IPS DF 19.7 (cell line): ENCODE results near the gene RPUSD2.

Source experiments
- DNase-seq: peaks from one replicate; pipeline ENCODE4 v3.0.0-alpha.2; 2013; ENCODE audit warnings: low read depth, low spot score

RPUSD2 gene, protein sequence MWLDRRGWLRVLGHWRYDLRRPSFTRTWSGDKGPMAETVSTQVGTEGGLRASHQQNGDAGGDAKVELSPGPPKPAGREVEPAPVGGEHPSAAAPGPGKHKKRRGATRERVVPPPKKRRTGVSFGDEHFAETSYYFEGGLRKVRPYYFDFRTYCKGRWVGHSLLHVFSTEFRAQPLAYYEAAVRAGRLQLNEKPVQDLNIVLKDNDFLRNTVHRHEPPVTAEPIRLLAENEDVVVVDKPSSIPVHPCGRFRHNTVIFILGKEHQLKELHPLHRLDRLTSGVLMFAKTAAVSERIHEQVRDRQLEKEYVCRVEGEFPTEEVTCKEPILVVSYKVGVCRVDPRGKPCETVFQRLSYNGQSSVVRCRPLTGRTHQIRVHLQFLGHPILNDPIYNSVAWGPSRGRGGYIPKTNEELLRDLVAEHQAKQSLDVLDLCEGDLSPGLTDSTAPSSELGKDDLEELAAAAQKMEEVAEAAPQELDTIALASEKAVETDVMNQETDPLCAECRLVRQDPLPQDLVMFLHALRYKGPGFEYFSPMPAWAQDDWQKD

GRCh38 chr15:40569129-40569953, at the start of gene RPUSD2:
Gene RPUSD2, plus strand, starts transcription at chr15:40569299. Its CDS starts 39 bp downstream, at chr15:40569338.
- no peak for DNase-seq

DNA sequence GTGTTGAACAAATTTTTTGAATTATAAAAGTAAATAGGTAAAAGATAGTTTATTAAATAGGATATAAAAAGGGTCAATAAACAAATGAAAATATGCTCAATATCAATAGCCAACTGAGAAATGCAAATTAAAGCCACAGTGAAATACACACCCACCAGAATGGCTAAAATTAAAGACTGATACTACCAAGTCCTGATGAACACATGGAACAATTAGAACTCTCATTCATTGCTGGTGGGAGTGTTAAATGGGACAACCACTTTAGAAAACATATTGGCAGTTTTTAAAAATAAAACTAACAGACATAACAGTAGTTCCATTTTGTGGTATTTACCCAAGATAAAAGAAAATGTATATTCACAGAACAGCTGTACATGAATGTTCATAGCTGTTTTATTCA, 45.5 kb upstream of the RPUSD2 start:
- no peak for DNase-seq

DNA sequence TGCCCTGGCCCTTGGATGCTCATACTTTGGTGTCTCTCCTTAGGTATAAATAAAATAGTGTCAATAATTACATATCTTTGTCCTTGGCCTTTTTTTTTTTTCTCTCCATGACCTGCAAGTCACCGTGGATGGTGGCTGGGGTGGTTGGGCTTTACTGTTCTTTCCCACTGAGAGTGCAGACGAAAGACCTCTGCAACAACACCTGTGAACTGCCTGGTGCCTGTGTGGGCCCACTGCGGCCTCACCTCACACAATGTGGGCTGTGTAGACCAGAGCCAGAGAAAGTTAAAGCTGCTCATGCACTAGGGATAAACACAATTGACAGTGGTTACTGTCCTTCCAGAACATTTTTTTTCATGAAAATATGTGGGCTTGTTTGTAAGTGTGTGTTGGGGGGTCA, 43.2 kb upstream of the RPUSD2 start:
- DNase-seq = no peak

DNA sequence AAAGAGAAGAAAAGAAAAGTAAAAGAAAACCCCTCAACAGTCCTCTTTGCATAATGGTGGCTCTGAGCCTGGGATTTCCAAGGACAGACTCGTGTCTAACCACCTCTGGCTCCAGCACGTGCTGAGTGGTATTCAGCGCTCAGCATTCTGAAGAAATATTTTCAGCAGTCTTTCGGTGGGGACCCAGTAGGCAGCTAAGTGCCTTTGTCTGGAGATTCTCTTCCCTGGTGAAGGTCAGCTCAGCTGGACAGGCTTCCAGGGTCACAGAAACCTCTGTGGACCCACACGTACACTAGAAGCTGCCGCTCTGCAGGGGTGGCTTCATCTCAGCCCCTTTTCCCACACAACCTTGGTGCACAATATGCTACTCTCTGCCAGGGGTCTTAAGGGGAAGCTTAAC, 40.3 kb upstream of the RPUSD2 start:
- DNase-seq = no peak

- DNase-seq = no peak
These were observed 35.2 kb upstream of the RPUSD2 start for GRCh38 chr15:40533763-40534364.

- DNase-seq = no peak
These were observed 34.7 kb upstream of the RPUSD2 start for GRCh38 chr15:40534371-40534770.

DNA sequence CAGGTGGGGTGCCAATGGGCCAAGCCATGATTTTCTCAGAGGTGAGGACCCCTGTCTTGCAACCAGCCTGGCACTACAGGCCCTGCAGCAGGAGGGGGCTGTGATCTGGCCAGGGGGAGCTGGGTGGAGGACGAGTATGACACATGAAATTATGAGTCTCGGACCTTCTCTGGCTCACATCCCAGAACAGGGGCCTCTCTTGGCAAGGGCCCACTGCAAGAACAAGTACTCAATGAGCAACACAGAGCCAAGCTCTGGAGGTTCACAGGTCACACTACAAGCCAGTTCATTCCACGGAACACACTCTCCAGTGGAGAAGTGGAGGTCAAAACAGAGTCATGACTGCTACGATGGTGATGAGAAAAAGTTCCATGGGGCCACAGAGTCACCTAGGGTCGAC, 32.6 kb upstream of the RPUSD2 start:
- no peak for DNase-seq

DNA sequence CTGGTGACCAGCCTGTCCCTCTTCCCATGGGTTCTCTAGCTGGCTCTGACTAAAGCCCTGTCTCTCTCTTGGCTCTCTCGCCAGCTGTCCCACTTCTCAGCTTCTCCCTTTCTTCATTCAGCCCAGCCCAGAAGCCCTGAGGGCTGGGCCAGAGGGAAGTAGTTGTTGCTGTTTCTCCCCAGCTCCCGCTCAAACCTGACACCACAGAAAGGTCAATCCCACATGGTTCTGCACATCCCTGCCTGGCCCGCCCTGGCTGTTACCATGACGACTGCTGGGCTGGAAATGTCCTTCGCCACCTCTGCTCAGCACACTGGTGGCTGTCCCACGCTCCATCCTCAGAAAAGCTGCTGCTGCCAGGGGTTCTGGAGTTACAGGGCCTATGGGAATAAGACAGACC, 30.1 kb upstream of the RPUSD2 start:
- no peak for DNase-seq

DNA sequence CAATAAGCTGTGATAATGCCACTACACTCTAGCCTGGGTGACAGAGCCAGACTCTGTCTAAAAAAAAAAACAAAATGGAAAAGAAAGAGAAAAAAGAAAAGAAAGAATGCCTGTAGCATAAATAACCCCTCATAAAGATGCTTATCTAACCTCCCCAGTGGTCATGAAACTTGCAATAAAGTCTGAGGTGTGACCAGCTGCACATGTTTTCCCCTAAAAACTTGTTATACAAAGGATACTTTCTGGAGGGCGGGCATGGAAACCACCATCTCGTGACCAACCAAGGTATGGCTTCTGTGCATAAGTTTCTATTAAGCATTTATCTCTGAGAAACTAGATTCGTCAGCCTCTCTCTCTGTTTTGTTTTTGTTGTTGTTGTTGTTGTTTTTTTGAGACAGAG, 26.0 kb upstream of the RPUSD2 start:
- no peak for DNase-seq

GRCh38 chr15:40543631-40544294, 25.3 kb upstream of the RPUSD2 start:
- no peak for DNase-seq

GRCh38 chr15:40545457-40545856, 23.6 kb upstream of the RPUSD2 start:
- no peak for DNase-seq

DNA sequence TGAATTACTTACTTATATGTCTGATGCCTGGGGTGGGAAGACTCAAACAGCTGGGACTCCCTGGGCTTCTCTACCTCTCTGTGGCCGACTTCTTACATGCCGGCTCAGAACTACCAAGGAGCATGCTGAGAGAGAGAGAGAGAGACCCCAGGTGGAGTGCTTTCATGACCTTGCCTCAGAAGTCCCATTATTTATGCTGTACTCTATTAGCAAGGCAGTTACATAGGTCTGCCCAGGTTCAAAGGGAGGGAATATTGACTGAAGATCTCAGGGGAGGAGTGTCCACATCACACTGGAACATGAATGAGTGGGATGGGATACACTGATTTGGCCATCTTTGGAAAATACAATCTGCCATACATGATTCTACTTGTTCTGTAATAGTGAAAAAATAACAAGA, 20.5 kb upstream of the RPUSD2 start:
- no peak for DNase-seq

DNA sequence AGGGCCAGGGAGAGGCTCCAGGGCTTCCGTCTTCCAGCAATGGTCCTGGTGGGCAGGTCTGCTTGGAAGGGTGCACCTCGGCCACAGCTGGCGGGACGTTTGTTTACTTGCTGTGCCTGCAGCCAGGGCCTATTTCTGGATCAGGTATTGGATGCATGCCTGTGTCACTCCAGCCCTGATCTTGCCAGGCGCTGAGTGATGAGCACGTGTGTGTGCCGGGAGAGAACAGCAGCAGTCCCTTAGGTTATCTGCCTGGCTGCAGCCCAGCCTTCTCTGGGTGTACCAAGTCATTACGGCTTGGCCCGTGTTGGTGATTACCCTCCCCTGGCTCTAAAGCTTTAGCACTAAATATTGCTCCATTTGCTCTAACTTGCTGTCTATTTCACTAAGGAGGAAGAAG, 19.2 kb upstream of the RPUSD2 start:
- DNase-seq = no peak

GRCh38 chr15:40550341-40551037, 18.6 kb upstream of the RPUSD2 start:
- DNase-seq = no peak

GRCh38 chr15:40554161-40554525, 15.0 kb upstream of the RPUSD2 start:
- no peak for DNase-seq

DNA sequence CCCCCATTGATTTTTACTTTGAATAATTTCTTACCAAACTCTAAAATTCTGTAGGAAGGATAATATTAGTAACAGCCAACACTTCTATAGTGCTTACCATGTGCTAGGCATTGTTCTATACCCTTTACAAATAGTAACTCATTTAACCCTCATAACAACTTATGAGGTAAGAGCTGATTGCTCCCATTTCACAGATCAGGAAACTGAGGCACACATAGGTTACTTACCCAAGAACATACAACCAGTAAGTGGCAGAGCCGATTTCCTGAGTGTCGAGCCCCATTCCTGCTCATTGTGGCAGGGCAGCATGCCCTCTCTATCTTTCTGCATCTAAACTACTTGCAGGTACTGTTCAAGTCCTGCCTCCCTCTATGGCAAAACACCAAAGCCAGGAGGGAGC, 13.2 kb upstream of the RPUSD2 start:
- DNase-seq = no peak

- DNase-seq = no peak
These were observed 10.0 kb upstream of the RPUSD2 start for GRCh38 chr15:40558952-40559742.

DNA sequence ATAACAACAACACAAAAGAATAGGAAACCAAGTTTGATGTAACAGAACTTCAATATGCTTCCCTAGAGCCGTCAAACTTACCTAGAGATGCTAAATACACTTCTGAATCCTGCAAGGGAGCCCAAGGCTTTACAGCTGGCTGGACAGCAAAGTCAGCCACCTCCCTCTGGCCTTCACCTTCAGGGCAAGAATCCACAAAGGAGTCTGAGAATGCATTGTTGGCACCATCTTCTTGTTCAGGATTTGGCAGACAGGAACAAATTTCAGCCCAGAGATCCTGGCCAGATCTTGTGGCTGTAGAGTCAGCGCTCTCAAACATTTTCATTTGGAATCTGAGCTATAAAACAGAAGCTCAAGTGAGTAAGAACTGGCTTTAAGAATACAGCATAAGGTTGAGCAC, 6.4 kb upstream of the RPUSD2 start:
- DNase-seq = no peak

DNA sequence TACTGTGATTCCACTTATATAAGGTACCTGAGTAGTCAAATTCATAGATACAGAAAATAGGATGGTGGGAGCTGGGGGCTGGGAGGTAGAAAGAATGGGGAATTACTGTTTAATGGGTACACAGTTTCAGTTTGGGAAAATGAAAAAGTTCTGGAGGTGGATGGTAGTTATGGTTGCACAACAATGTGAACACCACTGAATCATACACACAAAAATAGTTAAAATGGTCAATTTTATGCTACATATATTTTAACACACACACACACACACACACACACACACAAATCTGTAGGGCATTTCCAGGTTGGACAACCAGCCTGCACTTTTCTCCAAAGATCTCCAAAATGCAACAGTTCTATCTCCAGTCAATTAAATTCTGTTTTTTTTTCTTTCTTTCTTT, 5.7 kb upstream of the RPUSD2 start:
- DNase-seq = no peak

DNA sequence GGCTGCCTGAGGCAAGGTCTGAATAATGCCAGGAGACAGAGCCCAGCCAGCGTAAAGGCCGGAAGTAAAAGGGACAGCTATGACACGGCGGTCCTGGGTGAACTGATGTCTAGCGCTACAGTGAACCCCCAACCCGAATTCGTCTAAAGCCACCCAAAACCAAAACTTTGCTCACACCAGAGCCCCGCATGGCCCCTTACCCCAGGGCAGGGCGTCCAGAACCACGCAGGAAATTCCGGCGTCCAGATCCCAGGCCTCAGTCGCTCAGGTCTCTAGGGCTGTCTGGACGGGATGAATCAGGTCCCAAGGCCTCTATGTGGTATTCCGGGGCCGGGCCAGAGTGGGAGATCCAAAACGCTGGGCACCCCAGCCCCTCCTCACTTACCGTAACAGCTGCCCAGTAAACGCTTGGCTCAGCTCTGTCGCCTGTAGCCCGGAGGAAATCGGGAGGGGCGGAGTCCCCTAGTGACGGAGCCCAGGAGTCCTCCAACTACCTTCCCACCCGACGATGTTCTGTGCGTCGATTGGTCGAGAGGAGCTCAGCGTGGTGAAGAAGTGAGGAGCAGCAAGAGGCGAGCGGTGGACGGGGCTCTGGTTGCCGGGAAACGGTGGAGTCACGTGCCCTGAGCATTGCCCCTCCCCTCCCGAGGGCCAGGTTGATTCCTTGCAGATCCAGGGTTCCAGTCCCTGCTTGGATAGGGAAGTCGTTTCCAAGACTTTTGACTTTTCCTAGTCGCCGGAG, 4.3 kb upstream of the RPUSD2 start, which contains the start of gene CCDC32:
Gene CCDC32, minus strand, starts transcription at position 452 of the 742 bp plus-strand sequence. CDS start 2,027 bp downstream, outside the sequence.
- DNase-seq = peak; percentile 98
